ENCODE data around the gene RGS10.

DNA sequence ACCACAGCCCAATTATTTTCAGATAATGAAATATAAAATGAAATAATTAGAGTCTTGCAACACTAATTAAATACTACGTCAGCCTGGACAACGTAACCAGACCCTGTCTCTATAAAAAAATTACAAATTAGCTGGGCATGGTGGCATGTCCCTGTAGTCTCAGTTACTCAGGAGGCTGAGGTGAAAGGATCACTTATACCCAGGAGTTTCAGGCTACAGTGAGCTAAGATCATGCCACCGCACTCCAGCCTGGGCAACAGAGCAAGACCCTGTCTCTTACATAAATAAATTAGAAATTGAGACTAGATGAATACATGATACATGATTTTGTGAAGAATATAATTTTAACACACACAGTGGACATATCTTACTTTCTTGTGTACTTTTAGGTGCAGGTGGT, 35.8 kb upstream of the RGS10 start:
- TF ChIP-seq CTCF (conservative IDR thresholded peaks at IDR 0.05): no peak
- TF ChIP-seq EZH2 (IDR thresholded peaks at IDR 0.05; ENCODE audit: low read depth): no peak
